ENCODE measurements around the gene LAMP1.
"Not testable (repeated sequence)": the region's sequence is repeated elsewhere in the genome, so short reads cannot be mapped to it uniquely, and the experiment has no call there.

The LAMP1 gene

GRCh38 chr13:113298043-113298945 is 1.3 kb downstream of the LAMP1 start:
- DNase-seq = no peak

GRCh38 chr13:113299951-113300350 is 2.9 kb downstream of the LAMP1 start:
- no peak for DNase-seq

GRCh38 chr13:113302986-113303385 is 5.9 kb downstream of the LAMP1 start:
- DNase-seq = no peak

GRCh38 chr13:113304121-113304520 is 7.1 kb downstream of the LAMP1 start:
- no peak for DNase-seq

GRCh38 chr13:113305208-113305607 is 8.2 kb downstream of the LAMP1 start:
- DNase-seq = no peak

GRCh38 chr13:113307491-113307890 is 10.5 kb downstream of the LAMP1 start:
- DNase-seq = no peak

GRCh38 chr13:113309473-113309872 is 12.4 kb downstream of the LAMP1 start:
- no peak for DNase-seq

GRCh38 chr13:113314112-113314511 is 17.1 kb downstream of the LAMP1 start:
- not testable (repeated sequence) for DNase-seq

GRCh38 chr13:113314895-113315470 is 17.9 kb downstream of the LAMP1 start:
- DNase-seq = not testable (repeated sequence)

GRCh38 chr13:113315992-113316391 is 19.0 kb downstream of the LAMP1 start:
- DNase-seq = no peak

- no peak for DNase-seq
Measured at GRCh38 chr13:113317031-113317430, 20.0 kb downstream of the LAMP1 start.

- DNase-seq = no peak
Measured at GRCh38 chr13:113318956-113319355, 21.9 kb downstream of the LAMP1 start.

GRCh38 chr13:113319371-113319770 is 22.3 kb downstream of the LAMP1 start:
- DNase-seq = no peak

- no peak for DNase-seq
Measured at GRCh38 chr13:113320226-113320875, 23.3 kb downstream of the LAMP1 start.

- DNase-seq = no peak
Measured at GRCh38 chr13:113321546-113321945, 24.5 kb downstream of the LAMP1 start.

- no peak for DNase-seq
Measured at GRCh38 chr13:113322043-113322461, 25.0 kb downstream of the LAMP1 start.

GRCh38 chr13:113322890-113323651 is 26.0 kb downstream of the LAMP1 start:
- DNase-seq = no peak

- DNase-seq = no peak
Measured at GRCh38 chr13:113323869-113324268, 26.8 kb downstream of the LAMP1 start.

- DNase-seq = no peak
Measured at GRCh38 chr13:113324398-113324797, 27.4 kb downstream of the LAMP1 start.

- DNase-seq = no peak
Measured at GRCh38 chr13:113325779-113326178, 28.7 kb downstream of the LAMP1 start.

- DNase-seq = no peak
Measured at GRCh38 chr13:113327391-113327765, 30.3 kb downstream of the LAMP1 start.

- no peak for DNase-seq
Measured at GRCh38 chr13:113327766-113328471, 30.9 kb downstream of the LAMP1 start.
